Loucy (cell line): ENCODE measurements around the gene GHRH.

Experiments used
- H2AFZ ChIP-seq: fragments of 200-600 bp; sonication (generic); 2 replicates; pipeline ENCODE4 v1.6.0; 2016; ENCODE audit warnings: antibody characterized with exemption, mild to moderate bottlenecking, low read length, moderate library complexity
- H3F3A ChIP-seq: fragments of 200-600 bp; 2 replicates; pipeline ENCODE4 v1.6.0; 2016; ENCODE audit warnings: antibody characterized with exemption, low read depth, mild to moderate bottlenecking
- H3K27me3 ChIP-seq: fragments of 200-600 bp; sonication (generic); 2 replicates; pipeline ENCODE4 v1.6.1; 2014; ENCODE audit warnings: low read length, mild to moderate bottlenecking; ENCODE audit not compliant: insufficient read depth, poor library complexity, severe bottlenecking
- H3K36me3 ChIP-seq: fragments of 200-600 bp; sonication (generic); 2 replicates; pipeline ENCODE4 v1.6.1; 2016; ENCODE audit warnings: low read length; ENCODE audit not compliant: insufficient read depth
- H3K4me1 ChIP-seq: fragments of 200-600 bp; sonication (generic); 2 replicates; pipeline ENCODE4 v1.5.1; 2014; ENCODE audit warnings: low read length, mild to moderate bottlenecking; ENCODE audit not compliant: insufficient read depth, poor library complexity, severe bottlenecking
- H3K4me2 ChIP-seq: fragments of 200-600 bp; sonication (generic); 2 replicates; pipeline ENCODE4 v1.6.0; 2014; ENCODE audit warnings: antibody characterized with exemption, low read length, low read depth, mild to moderate bottlenecking; ENCODE audit not compliant: poor library complexity, severe bottlenecking
- H3K4me3 ChIP-seq: fragments of 200-600 bp; sonication (generic); 2 replicates; pipeline ENCODE4 v1.5.1; 2014; ENCODE audit warnings: low read length, mild to moderate bottlenecking, mixed read lengths; ENCODE audit not compliant: poor library complexity, severe bottlenecking
- H3K79me2 ChIP-seq: fragments of 200-600 bp; sonication (generic); 2 replicates; pipeline ENCODE4 v1.6.1; 2014; ENCODE audit warnings: low read length; ENCODE audit not compliant: insufficient read depth
- H3K9ac ChIP-seq: fragments of 200-600 bp; sonication (generic); 2 replicates; pipeline ENCODE4 v1.6.0; 2014; ENCODE audit warnings: mild to moderate bottlenecking, low read depth, low read length, moderate library complexity; ENCODE audit not compliant: poor library complexity, severe bottlenecking
- H3K9me2 ChIP-seq: fragments of 200-600 bp; sonication (generic); replicated peaks from 2 replicates; pipeline ENCODE4 v1.6.1; 2016; ENCODE audit warnings: low read depth, low read length, mixed read lengths
- H3K9me3 ChIP-seq: fragments of 200-600 bp; sonication (generic); 2 replicates; pipeline ENCODE4 v1.6.1; 2014; ENCODE audit warnings: mild to moderate bottlenecking, antibody characterized with exemption, low read length, low read depth; ENCODE audit not compliant: insufficient read depth
- H4K20me1 ChIP-seq: fragments of 200-600 bp; sonication (generic); 2 replicates; pipeline ENCODE4 v1.6.0; 2014; ENCODE audit warnings: antibody characterized with exemption, low read length, mild to moderate bottlenecking; ENCODE audit not compliant: insufficient read depth, poor library complexity, severe bottlenecking
- EZH2phosphoT487 ChIP-seq: fragments of 200-600 bp; IDR thresholded peaks from 2 replicates; pipeline ENCODE4 v1.6.1; 2018; ENCODE audit warnings: antibody characterized with exemption, mild to moderate bottlenecking, moderate library complexity, borderline replicate concordance
- TF ChIP-seq, protein P1 (sequence below): fragments of 200-600 bp; sonication (generic); conservative IDR thresholded peaks from 2 replicates; pipeline ENCODE4 v1.5.1; 2014; ENCODE audit warnings: mild to moderate bottlenecking, antibody characterized with exemption, low read length

The GHRH gene

DNA sequence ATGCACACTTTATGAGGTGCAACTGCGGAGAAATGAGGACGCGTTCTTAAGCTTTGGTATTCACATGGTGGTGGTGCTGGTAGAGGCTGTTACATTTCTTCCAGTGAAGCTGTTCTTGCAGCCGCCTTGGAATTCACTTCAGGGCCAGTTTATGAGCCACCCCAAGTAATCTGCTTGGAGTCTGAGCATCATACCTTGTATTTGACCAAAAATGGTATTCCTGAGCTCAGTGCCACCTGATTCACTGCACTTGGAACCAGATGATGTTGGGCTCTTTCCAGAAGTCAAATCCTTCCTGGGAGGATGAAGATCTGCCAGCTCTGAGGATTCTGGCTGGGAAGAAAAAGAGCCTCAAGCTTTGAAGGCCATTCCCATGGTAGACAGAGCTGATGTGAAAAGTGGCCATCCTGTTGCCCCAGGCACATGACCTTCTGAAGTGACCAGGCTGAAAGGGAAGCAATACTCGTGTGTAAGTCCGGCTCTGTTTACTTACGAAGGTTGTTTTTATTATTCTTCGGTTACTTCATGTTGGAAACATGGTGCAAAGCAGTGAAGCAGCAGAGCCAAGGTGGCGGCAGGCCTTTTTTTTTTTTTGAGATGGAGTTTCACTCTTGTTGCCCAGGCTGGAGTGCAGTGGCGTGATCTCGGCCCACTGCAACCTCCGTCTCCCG, 35.6 kb upstream of the GHRH start:
- Histone ChIP-seq H3K9me2 (no peaks in the 10 kb centered on the region), H4K20me1 (no peaks in the 10 kb centered on the region), H3K36me3 (peaks cover 17% of the 10 kb centered on the region; the same call in 1 of the 2 replicates), H3K4me2 (peak overlapping the region; percentile 31), H3K9me3 (no peaks in the 10 kb centered on the region), H3K27me3 (no peaks in the 10 kb centered on the region), H3K4me3 (no peak overlapping the region), H3K9ac (no peak overlapping the region), H3K79me2 (peaks cover 65% of the 10 kb centered on the region), H3F3A (no peaks in the 10 kb centered on the region), H3K4me1 (peaks cover 26% of the 10 kb centered on the region), H2AFZ (no peak overlapping the region)
- TF ChIP-seq, protein P1, sequence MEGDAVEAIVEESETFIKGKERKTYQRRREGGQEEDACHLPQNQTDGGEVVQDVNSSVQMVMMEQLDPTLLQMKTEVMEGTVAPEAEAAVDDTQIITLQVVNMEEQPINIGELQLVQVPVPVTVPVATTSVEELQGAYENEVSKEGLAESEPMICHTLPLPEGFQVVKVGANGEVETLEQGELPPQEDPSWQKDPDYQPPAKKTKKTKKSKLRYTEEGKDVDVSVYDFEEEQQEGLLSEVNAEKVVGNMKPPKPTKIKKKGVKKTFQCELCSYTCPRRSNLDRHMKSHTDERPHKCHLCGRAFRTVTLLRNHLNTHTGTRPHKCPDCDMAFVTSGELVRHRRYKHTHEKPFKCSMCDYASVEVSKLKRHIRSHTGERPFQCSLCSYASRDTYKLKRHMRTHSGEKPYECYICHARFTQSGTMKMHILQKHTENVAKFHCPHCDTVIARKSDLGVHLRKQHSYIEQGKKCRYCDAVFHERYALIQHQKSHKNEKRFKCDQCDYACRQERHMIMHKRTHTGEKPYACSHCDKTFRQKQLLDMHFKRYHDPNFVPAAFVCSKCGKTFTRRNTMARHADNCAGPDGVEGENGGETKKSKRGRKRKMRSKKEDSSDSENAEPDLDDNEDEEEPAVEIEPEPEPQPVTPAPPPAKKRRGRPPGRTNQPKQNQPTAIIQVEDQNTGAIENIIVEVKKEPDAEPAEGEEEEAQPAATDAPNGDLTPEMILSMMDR, result no peak
- no peak for TF ChIP-seq EZH2phosphoT487

DNA sequence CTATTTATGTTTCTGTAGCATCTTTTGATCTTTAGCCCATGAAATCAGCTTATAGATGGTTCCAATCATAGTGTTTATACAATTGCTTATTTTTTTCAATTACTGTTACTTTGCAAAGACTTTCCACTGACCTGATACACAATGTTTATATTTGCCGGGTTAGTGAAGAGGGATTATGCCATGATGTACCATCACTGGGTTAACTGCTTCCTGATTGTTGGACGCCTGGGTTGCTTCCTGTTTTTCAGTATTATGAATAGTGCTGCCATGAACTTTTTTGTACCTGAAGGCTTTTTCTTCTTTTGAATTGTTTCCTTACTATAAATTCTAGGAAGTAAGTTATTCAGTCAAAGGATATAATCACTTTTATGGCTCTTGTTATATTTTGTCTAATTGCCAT, 34.8 kb upstream of the GHRH start:
- no peaks in the 10 kb centered on the region for H3K27me3 ChIP-seq
- H3K4me2 ChIP-seq, result peak overlapping the region; percentile 31
- no peak overlapping the region for H3K9ac ChIP-seq
- peaks cover under 1% of the 10 kb centered on the region for H4K20me1 ChIP-seq
- H3K9me3 ChIP-seq, result no peaks in the 10 kb centered on the region
- H3K4me1 ChIP-seq, result peaks cover 26% of the 10 kb centered on the region
- TF ChIP-seq EZH2phosphoT487, result no peak
- TF ChIP-seq, protein P1, result no peak
- H2AFZ ChIP-seq, result no peak overlapping the region
- no peaks in the 10 kb centered on the region for H3K9me2 ChIP-seq
- no peaks in the 10 kb centered on the region for H3F3A ChIP-seq
- H3K79me2 ChIP-seq, result peaks cover 73% of the 10 kb centered on the region
- no peak overlapping the region for H3K4me3 ChIP-seq
- H3K36me3 ChIP-seq, result peaks cover 9% of the 10 kb centered on the region; the same call in 1 of the 2 replicates

DNA sequence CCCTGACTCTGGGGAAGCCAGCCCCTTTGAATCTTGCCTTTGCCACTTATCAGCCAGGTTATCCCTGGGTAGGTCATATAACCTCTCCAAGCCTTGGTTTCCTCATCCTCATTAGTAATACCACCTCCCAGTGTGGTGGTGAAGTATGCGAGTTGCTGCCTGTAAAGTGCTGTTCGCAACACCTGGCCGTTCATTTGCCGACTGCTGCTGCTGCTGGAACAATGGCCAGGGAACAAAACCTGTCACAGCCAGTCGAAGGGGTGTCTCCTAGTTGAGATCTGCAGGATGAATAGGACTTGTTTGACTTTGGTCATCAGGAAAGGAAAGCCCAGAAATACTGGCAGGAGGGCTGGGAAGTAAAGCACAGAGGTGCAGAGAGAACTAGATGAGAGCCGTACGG, 34.0 kb upstream of the GHRH start:
- Histone ChIP-seq H3K27me3 (no peaks in the 10 kb centered on the region), H4K20me1 (peaks cover 8% of the 10 kb centered on the region), H3K9me3 (no peaks in the 10 kb centered on the region), H3K4me2 (peak overlapping the region; percentile 31), H3K79me2 (peaks cover 81% of the 10 kb centered on the region), H3K36me3 (peaks cover 5% of the 10 kb centered on the region; the same call in 1 of the 2 replicates), H3K4me1 (peaks cover 30% of the 10 kb centered on the region), H3K4me3 (no peak overlapping the region), H3K9me2 (no peaks in the 10 kb centered on the region), H3K9ac (no peak overlapping the region), H2AFZ (no peak overlapping the region), H3F3A (no peaks in the 10 kb centered on the region)
- TF ChIP-seq EZH2phosphoT487, result no peak
- TF ChIP-seq, protein P1, result no peak
